PC-3 (cell line): Measurements from ENCODE around the gene POLR2C. TPM values are rescaled to one million over a fixed set of nuclear protein-coding genes. Genes with fewer than 3 reads are reported as not detected.

Experiments
- ATAC-seq: fragments of 200-7000 bp; cut with Tn5 transposase; 2 replicates; pipeline ENCODE4 v1.9.1; 2020; ENCODE audit warnings: mild to moderate bottlenecking, moderate library complexity
- BruUV-seq: library from RNA; stranded (reverse); fragments of 400-500 nt; replicated peaks from 2 replicates; lab custom pipeline; 2021; lab: Mats Ljungman, UMichigan
- CTCF ChIA-PET: fragments of 300-600 bp; sonication (Branson Sonifier 250); formaldehyde crosslinking; loops from one replicate; lab custom pipeline; 2022; ENCODE audit warnings: antibody characterized with exemption; lab: Charles Lee
- POLR2A ChIA-PET: fragments of 300-600 bp; sonication (Branson Sonifier 250); formaldehyde crosslinking; loops from one replicate; lab custom pipeline; 2022; ENCODE audit warnings: antibody characterized with exemption; ENCODE audit not compliant: unreplicated experiment; lab: Charles Lee
- DNase-seq: peaks from one replicate; pipeline ENCODE4 v3.0.0-alpha.2; 2015
- H2AFZ ChIP-seq: fragments of 300-600 bp; sonication (generic); 2 replicates; pipeline ENCODE4 v1.6.0; 2016; ENCODE audit warnings: antibody characterized with exemption, low read length
- H3F3A ChIP-seq: fragments of 300-600 bp; sonication (generic); one replicate; pipeline ENCODE4 v1.6.0; 2017; ENCODE audit warnings: antibody characterized with exemption, low read length, control low read depth, mild to moderate bottlenecking; ENCODE audit not compliant: unreplicated experiment
- H3K27ac ChIP-seq: fragments of 300-600 bp; sonication (generic); 2 replicates; pipeline ENCODE4 v1.5.1; 2016; ENCODE audit warnings: mild to moderate bottlenecking, low read length
- H3K27me3 ChIP-seq: fragments of 300-600 bp; sonication (generic); 2 replicates; pipeline ENCODE4 v1.6.1; 2016; ENCODE audit warnings: low read length, mixed read lengths
- H3K36me3 ChIP-seq: fragments of 300-600 bp; sonication (generic); 2 replicates; pipeline ENCODE4 v1.6.1; 2016; ENCODE audit warnings: low read depth, mixed run types, low read length, mixed read lengths
- H3K4me1 ChIP-seq: fragments of 300-600 bp; sonication (generic); 2 replicates; pipeline ENCODE4 v1.5.1; 2016; ENCODE audit warnings: low read length; ENCODE audit not compliant: insufficient read depth
- H3K4me2 ChIP-seq: fragments of 300-600 bp; sonication (generic); 2 replicates; pipeline ENCODE4 v1.6.0; 2016; ENCODE audit warnings: low read length
- H3K4me3 ChIP-seq: fragments of 300-600 bp; sonication (generic); 2 replicates; pipeline ENCODE4 v1.5.1; 2016; ENCODE audit warnings: mild to moderate bottlenecking, low read length, mixed read lengths
- H3K79me2 ChIP-seq: fragments of 300-600 bp; sonication (generic); 2 replicates; pipeline ENCODE4 v1.6.1; 2017; ENCODE audit warnings: low read length, mixed read lengths
- H3K9ac ChIP-seq: fragments of 300-600 bp; sonication (generic); 2 replicates; pipeline ENCODE4 v1.6.0; 2016; ENCODE audit warnings: mild to moderate bottlenecking, low read length
- H3K9me2 ChIP-seq: fragments of 300-600 bp; sonication (generic); replicated peaks from 2 replicates; pipeline ENCODE4 v1.6.1; 2016; ENCODE audit warnings: mixed run types, low read length, mixed read lengths
- H3K9me3 ChIP-seq: fragments of 300-600 bp; sonication (generic); 2 replicates; pipeline ENCODE4 v1.6.1; 2016; ENCODE audit warnings: low read length, mixed read lengths
- H4K20me1 ChIP-seq: fragments of 300-600 bp; sonication (generic); 2 replicates; pipeline ENCODE4 v1.6.1; 2016; ENCODE audit warnings: low read length, mixed read lengths
- EZH2 ChIP-seq: fragments of 300-600 bp; sonication (generic); IDR thresholded peaks from one replicate; pipeline ENCODE4 v1.6.1; 2017; ENCODE audit warnings: antibody characterized with exemption, mild to moderate bottlenecking, low read length; ENCODE audit not compliant: unreplicated experiment
- EZH2phosphoT487 ChIP-seq: fragments of 300-600 bp; sonication (generic); IDR thresholded peaks from 2 replicates; pipeline ENCODE4 v1.6.1; 2018; ENCODE audit warnings: mild to moderate bottlenecking, antibody characterized with exemption, low read length, borderline replicate concordance
- intact Hi-C: fragments of 100-400 bp; cut with micrococcal nuclease; formaldehyde crosslinking; loops from 2 replicates; pipeline ENCODE4 v1.9.0; 2023
- total RNA-seq: library from RNA; depleted of rRNA; stranded (reverse); fragments of >200 nt; gene quantifications from 2 replicates; pipeline ENCODE4 v1.2.3, GENCODE V29; 2014
- TF ChIP-seq, protein P1 (sequence below): fragments of 300-600 bp; sonication (generic); conservative IDR thresholded peaks from 2 replicates; pipeline ENCODE4 v1.5.1; 2017; ENCODE audit warnings: antibody characterized with exemption, low read depth, mild to moderate bottlenecking, low read length

Gene POLR2C
- total RNA-seq, 1 experiment from 2014 or later: 114 TPM

DNA sequence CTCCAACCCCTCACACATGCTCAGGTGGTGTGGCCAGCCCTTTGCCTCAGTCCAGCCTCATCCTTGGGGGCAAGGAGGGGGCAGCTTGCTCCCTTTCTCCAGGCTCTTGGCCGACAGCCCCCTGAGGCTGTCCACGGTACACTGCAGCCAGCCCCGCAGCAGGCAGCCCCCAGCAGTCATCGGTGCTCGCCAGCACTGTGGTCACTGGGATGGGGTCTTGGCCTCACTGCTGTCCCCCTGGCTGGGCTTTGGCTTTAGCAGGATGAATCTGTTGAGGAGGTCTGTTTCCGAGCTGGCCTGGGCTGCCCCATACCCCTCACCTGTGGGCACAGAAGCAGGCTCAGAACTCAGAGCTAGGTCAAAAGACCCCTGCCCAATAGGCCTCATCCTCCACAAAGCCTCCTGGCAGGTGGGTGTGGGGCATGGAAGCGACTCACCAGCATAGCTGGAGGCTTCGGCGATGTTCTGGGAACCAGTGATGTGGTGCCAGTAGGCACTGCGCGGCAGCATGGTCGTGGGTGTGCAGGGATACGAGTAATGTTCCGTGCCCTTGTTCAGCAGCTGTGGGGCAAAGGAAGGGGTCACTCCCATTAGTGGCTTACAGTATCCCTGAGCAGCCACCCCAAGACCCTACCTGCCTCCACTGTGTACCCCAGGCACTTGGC, 10.8 kb downstream of the POLR2C start:
- Histone ChIP-seq H3K4me3 (no peak overlapping the region), H3K9me3 (no peaks in the 10 kb centered on the region), H3F3A (no peaks in the 10 kb centered on the region), H3K4me2 (no peak overlapping the region), H4K20me1 (no peaks in the 10 kb centered on the region), H3K9me2 (no peaks in the 10 kb centered on the region), H3K27me3 (no peaks in the 10 kb centered on the region), H3K4me1 (no peaks in the 10 kb centered on the region), H2AFZ (no peak overlapping the region), H3K36me3 (peaks cover 28% of the 10 kb centered on the region; the same call in 1 of the 2 replicates), H3K9ac (no peak overlapping the region), H3K79me2 (no peaks in the 10 kb centered on the region), H3K27ac (no peak overlapping the region)
- ChIA-PET CTCF (no interaction called here), POLR2A (no interaction called here)
- TF ChIP-seq EZH2: no peak
- TF ChIP-seq EZH2phosphoT487: no peak
- TF ChIP-seq, protein P1, sequence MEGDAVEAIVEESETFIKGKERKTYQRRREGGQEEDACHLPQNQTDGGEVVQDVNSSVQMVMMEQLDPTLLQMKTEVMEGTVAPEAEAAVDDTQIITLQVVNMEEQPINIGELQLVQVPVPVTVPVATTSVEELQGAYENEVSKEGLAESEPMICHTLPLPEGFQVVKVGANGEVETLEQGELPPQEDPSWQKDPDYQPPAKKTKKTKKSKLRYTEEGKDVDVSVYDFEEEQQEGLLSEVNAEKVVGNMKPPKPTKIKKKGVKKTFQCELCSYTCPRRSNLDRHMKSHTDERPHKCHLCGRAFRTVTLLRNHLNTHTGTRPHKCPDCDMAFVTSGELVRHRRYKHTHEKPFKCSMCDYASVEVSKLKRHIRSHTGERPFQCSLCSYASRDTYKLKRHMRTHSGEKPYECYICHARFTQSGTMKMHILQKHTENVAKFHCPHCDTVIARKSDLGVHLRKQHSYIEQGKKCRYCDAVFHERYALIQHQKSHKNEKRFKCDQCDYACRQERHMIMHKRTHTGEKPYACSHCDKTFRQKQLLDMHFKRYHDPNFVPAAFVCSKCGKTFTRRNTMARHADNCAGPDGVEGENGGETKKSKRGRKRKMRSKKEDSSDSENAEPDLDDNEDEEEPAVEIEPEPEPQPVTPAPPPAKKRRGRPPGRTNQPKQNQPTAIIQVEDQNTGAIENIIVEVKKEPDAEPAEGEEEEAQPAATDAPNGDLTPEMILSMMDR: no peak
- BruUV-seq: no TSS peak
- ATAC-seq (no peak), DNase-seq (no peak)
- intact Hi-C loops: no loop called here

DNA sequence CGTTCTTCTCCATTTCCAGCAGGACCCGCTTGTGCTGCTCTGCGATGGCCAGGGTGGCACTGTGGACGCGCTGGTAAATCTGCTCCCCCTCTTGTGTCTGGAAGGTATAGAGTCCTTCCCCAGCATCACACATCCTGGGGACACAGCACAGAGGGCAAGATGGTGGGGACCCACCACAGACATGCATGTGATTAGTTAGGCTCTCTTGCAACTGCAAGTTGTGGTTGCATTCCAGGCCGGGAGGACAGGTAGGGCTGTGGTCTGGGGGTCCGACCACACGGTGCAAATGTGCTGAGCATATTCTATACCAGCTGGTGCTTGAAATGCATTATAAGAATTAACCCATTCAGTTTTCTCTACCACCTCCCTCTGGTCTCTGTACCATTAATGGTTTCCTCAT, 11.4 kb downstream of the POLR2C start:
- no peaks in the 10 kb centered on the region for H3K27me3 ChIP-seq
- ChIA-PET POLR2A (no interaction called here), CTCF (no interaction called here)
- no peaks in the 10 kb centered on the region for H3K9me3 ChIP-seq
- intact Hi-C loops: no loop called here
- no peaks in the 10 kb centered on the region for H4K20me1 ChIP-seq
- no peak overlapping the region for H3K4me2 ChIP-seq
- TF ChIP-seq EZH2phosphoT487: no peak
- TF ChIP-seq, protein P1: no peak
- TF ChIP-seq EZH2: no peak
- no peak overlapping the region for H3K9ac ChIP-seq
- BruUV-seq: no TSS peak
- DNase-seq (no peak), ATAC-seq (no peak)
- H2AFZ ChIP-seq: no peak overlapping the region
- H3K36me3 ChIP-seq: peaks cover 23% of the 10 kb centered on the region; the same call in 1 of the 2 replicates
- H3K27ac ChIP-seq: no peak overlapping the region
- no peaks in the 10 kb centered on the region for H3K9me2 ChIP-seq
- H3K4me1 ChIP-seq: no peaks in the 10 kb centered on the region
- no peaks in the 10 kb centered on the region for H3K79me2 ChIP-seq
- H3K4me3 ChIP-seq: no peak overlapping the region
- H3F3A ChIP-seq: no peaks in the 10 kb centered on the region
